Measurements from ENCODE around the gene EFCAB6.

GRCh38 chr22:43754176-43754575, 57.9 kb downstream of the EFCAB6 start:
- TF ChIP-seq CTCF (IDR thresholded peaks at IDR 0.05) (no peak), ZFX (IDR thresholded peaks at IDR 0.05; ENCODE audit: borderline replicate concordance) (no peak)
